B cell (primary cell): ENCODE measurements around the gene CLCA4.

Experiments
- EZH2 ChIP-seq: IDR thresholded peaks from 2 replicates; pipeline ENCODE4 v1.6.1; 2012; ENCODE audit warnings: borderline replicate concordance, low read depth, mild to moderate bottlenecking, moderate library complexity, low read length; ENCODE audit not compliant: insufficient read depth, poor library complexity, severe bottlenecking
- TF ChIP-seq, protein P1 (sequence below): fragments of 200-600 bp; IDR thresholded peaks from one replicate; pipeline ENCODE4 v1.8.0; 2022; ENCODE audit warnings: antibody characterized with exemption, mild to moderate bottlenecking

GRCh38 chr1:86516335-86516734 is 30.5 kb upstream of the CLCA4 start:
- TF ChIP-seq, protein P1, sequence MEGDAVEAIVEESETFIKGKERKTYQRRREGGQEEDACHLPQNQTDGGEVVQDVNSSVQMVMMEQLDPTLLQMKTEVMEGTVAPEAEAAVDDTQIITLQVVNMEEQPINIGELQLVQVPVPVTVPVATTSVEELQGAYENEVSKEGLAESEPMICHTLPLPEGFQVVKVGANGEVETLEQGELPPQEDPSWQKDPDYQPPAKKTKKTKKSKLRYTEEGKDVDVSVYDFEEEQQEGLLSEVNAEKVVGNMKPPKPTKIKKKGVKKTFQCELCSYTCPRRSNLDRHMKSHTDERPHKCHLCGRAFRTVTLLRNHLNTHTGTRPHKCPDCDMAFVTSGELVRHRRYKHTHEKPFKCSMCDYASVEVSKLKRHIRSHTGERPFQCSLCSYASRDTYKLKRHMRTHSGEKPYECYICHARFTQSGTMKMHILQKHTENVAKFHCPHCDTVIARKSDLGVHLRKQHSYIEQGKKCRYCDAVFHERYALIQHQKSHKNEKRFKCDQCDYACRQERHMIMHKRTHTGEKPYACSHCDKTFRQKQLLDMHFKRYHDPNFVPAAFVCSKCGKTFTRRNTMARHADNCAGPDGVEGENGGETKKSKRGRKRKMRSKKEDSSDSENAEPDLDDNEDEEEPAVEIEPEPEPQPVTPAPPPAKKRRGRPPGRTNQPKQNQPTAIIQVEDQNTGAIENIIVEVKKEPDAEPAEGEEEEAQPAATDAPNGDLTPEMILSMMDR: no peak
- no peak for TF ChIP-seq EZH2
